WTC11 (cell line): ENCODE data around the gene WNT3A. TPM values are rescaled to one million over a fixed set of nuclear protein-coding genes. Genes with fewer than 3 reads are reported as not detected.

Experiments
- ATAC-seq: fragments of 200-7000 bp; cut with Tn5 transposase; 2 replicates; pipeline ENCODE4 v1.10.0; 2021; ENCODE audit warnings: mild to moderate bottlenecking, moderate library complexity
- Bru-seq: library from RNA; stranded (reverse); fragments of 400-500 nt; gene quantifications from one replicate; lab custom pipeline; 2021; lab: Mats Ljungman, UMichigan
- CTCF ChIA-PET: fragments of 300-600 bp; sonication (Branson Sonifier 250); formaldehyde crosslinking; loops from one replicate; lab custom pipeline; 2021; ENCODE audit warnings: antibody characterized with exemption; lab: Charles Lee
- POLR2A ChIA-PET: fragments of 350-600 bp; sonication (Branson Sonifier 250); formaldehyde crosslinking; loops from one replicate; lab custom pipeline; 2021; ENCODE audit warnings: antibody characterized with exemption; lab: Charles Lee
- DNase-seq: peaks from one replicate; pipeline ENCODE4 v3.0.0; 2021; ENCODE audit warnings: low spot score
- H3K27ac Mint-ChIP-seq: 2 replicates; pipeline ENCODE4 v1.8.0; 2021; ENCODE audit warnings: mixed read lengths
- H3K27me3 Mint-ChIP-seq: 2 replicates; pipeline ENCODE4 v1.8.0; 2021; ENCODE audit warnings: low read depth, mild to moderate bottlenecking, moderate library complexity, mixed read lengths
- H3K36me3 Mint-ChIP-seq: 2 replicates; pipeline ENCODE4 v1.8.0; 2021; ENCODE audit warnings: mixed read lengths
- H3K4me1 Mint-ChIP-seq: 2 replicates; pipeline ENCODE4 v1.8.0; 2022; ENCODE audit warnings: mixed read lengths
- H3K4me3 Mint-ChIP-seq: 2 replicates; pipeline ENCODE4 v1.8.0; 2021; ENCODE audit warnings: mild to moderate bottlenecking, moderate library complexity, mixed read lengths
- H3K9me3 Mint-ChIP-seq: 2 replicates; pipeline ENCODE4 v1.8.0; 2021; ENCODE audit warnings: mixed read lengths
- ARID4B ChIP-seq: sonication (generic); formaldehyde crosslinking; IDR thresholded peaks from 2 replicates; pipeline ENCODE4 v1.8.0; 2023; ENCODE audit warnings: missing genetic modification reagents, mild to moderate bottlenecking, borderline replicate concordance
- ATF1 ChIP-seq: sonication (generic); formaldehyde crosslinking; IDR thresholded peaks from 2 replicates; pipeline ENCODE4 v1.8.1; 2023; ENCODE audit warnings: mild to moderate bottlenecking, moderate library complexity, missing genetic modification reagents
- CBFB ChIP-seq: sonication (generic); formaldehyde crosslinking; IDR thresholded peaks from 2 replicates; pipeline ENCODE4 v1.8.1; 2022; ENCODE audit warnings: mild to moderate bottlenecking, low read depth, missing genetic modification reagents
- CDX4 ChIP-seq: fragments of 250-450 bp; sonication (Bioruptor Pico); IDR thresholded peaks from 2 replicates; pipeline ENCODE4 v1.9.0; 2021; ENCODE audit warnings: moderate library complexity, mild to moderate bottlenecking, inconsistent platforms, borderline replicate concordance
- E2F1 ChIP-seq: sonication (generic); formaldehyde crosslinking; IDR thresholded peaks from 2 replicates; pipeline ENCODE4 v1.8.0; 2022; ENCODE audit warnings: mild to moderate bottlenecking, missing genetic modification reagents
- HMGA2 ChIP-seq: fragments of 250-450 bp; sonication (Bioruptor Pico); IDR thresholded peaks from 2 replicates; pipeline ENCODE4 v1.4.0; 2021; ENCODE audit warnings: mild to moderate bottlenecking, moderate library complexity
- JAZF1 ChIP-seq: fragments of 250-450 bp; sonication (Bioruptor Pico); IDR thresholded peaks from 2 replicates; pipeline ENCODE4 v1.9.0; 2021; ENCODE audit warnings: moderate library complexity, mild to moderate bottlenecking, inconsistent platforms
- MAX ChIP-seq: sonication (generic); formaldehyde crosslinking; IDR thresholded peaks from 2 replicates; pipeline ENCODE4 v1.8.0; 2022; ENCODE audit warnings: mild to moderate bottlenecking, missing genetic modification reagents
- NFE2L1 ChIP-seq: sonication (generic); formaldehyde crosslinking; IDR thresholded peaks from 2 replicates; pipeline ENCODE4 v1.8.1; 2023; ENCODE audit warnings: missing genetic modification reagents
- NR1H2 ChIP-seq: sonication (generic); formaldehyde crosslinking; IDR thresholded peaks from 2 replicates; pipeline ENCODE4 v1.9.0; 2021; ENCODE audit warnings: mild to moderate bottlenecking, moderate library complexity, missing genetic modification reagents
- PREB ChIP-seq: sonication (generic); formaldehyde crosslinking; IDR thresholded peaks from 2 replicates; pipeline ENCODE4 v1.8.1; 2022; ENCODE audit warnings: mild to moderate bottlenecking, missing genetic modification reagents, moderate library complexity, borderline replicate concordance
- RORB ChIP-seq: fragments of 250-450 bp; sonication (Bioruptor Pico); IDR thresholded peaks from 2 replicates; pipeline ENCODE4 v1.9.0; 2021; ENCODE audit warnings: mild to moderate bottlenecking
- SOX15 ChIP-seq: fragments of 250-450 bp; sonication (Bioruptor Pico); IDR thresholded peaks from 2 replicates; pipeline ENCODE4 v1.9.0; 2021; ENCODE audit warnings: mild to moderate bottlenecking
- ZNF416 ChIP-seq: fragments of 250-450 bp; sonication (Bioruptor Pico); IDR thresholded peaks from 2 replicates; pipeline ENCODE4 v1.9.0; 2021; ENCODE audit warnings: mild to moderate bottlenecking, inconsistent platforms
- long read RNA-seq, 3 experiments: library from RNA in 1 of 3; library from capped mRNA in 1 of 3; library from polyadenylated mRNA in 1 of 3; unstranded in 2 of 3; stranded (forward) in 1 of 3; transcript quantifications; one replicate each; pipeline ENCODE4 v2.0.0, GENCODE V29; 2021
- total RNA-seq: library from RNA; stranded (reverse); gene quantifications from 3 replicates; pipeline ENCODE4 v1.2.3, GENCODE V29; 2021

The WNT3A gene
- 0.16 to 0.34 TPM (median 0.17 TPM) in 3 replicates for total RNA-seq
- Bru-seq, nascent RNA, result percentile 6 among the genes with signal in this experiment
- long read RNA-seq, experiment 1, result 0 reads
- long read RNA-seq, experiment 2, partial matches to known transcripts, result 0 of 1 reads
- long read RNA-seq, experiment 2, other reads (novel, unspliced or antisense), result 1 of 1 reads
- long read RNA-seq, experiment 3, result 0 reads

- Mint-ChIP-seq H3K27ac (no peak within 1 kb of the TSS), H3K4me3 (peak within 1 kb of the TSS; percentile 63)
- TF ChIP-seq NR1H2 (CRISPR knock-in tag) (no peak), MAX (CRISPR knock-in tag) (no peak), ATF1 (CRISPR knock-in tag) (no peak), CBFB (no peak), PREB (CRISPR knock-in tag) (no peak), ARID4B (CRISPR knock-in tag) (no peak), E2F1 (CRISPR knock-in tag) (no peak)
- TF ChIP-seq, all 79 proteins: peak for 0
- ATAC-seq, result no peak
- H3K36me3 Mint-ChIP-seq, result no peaks in the 10 kb centered on the region
- DNase-seq, result no peak
- ChIA-PET POLR2A (no interaction called here), CTCF (interaction anchor here (0.9 to 4.0 kb wide), 8 partner anchors 15 to 124 kb away, joined by 3 to 71 read pairs (median 6); no protein-coding TSS in a partner anchor)
- H3K9me3 Mint-ChIP-seq, result no peaks in the 10 kb centered on the region
- peaks cover 95% of the 10 kb centered on the region for H3K27me3 Mint-ChIP-seq
- H3K4me1 Mint-ChIP-seq, result peaks cover 35% of the 10 kb centered on the region
These were observed at the start of gene WNT3A for GRCh38 chr1:228006786-228007048. Gene WNT3A, plus strand, starts transcription at chr1:228006998. Its CDS starts 131 bp downstream, at chr1:228007129.

- peaks cover 9% of the 10 kb centered on the region for H3K9me3 Mint-ChIP-seq
- H3K27me3 Mint-ChIP-seq, result peaks cover 16% of the 10 kb centered on the region
- DNase-seq (no peak), ATAC-seq (no peak)
- H3K4me1 Mint-ChIP-seq, result no peaks in the 10 kb centered on the region
- ChIA-PET POLR2A (no interaction called here), CTCF (interaction anchor here (0.6 to 1.4 kb wide), 3 partner anchors 31 to 416 kb away, joined by 3 to 7 read pairs (median 3); no protein-coding TSS in a partner anchor)
- H3K27ac Mint-ChIP-seq, result no peak overlapping the region
- H3K36me3 Mint-ChIP-seq, result no peaks in the 10 kb centered on the region
- TF ChIP-seq RORB (no peak), JAZF1 (no peak), HMGA2 (peak; percentile 100), NR1H2 (CRISPR knock-in tag) (no peak), SOX15 (CRISPR knock-in tag) (no peak), NFE2L1 (no peak), CDX4 (CRISPR knock-in tag) (no peak), ZNF416 (CRISPR knock-in tag) (no peak)
- no peak overlapping the region for H3K4me3 Mint-ChIP-seq
These were observed 48.0 kb upstream of the WNT3A start for GRCh38 chr1:227958617-227959324.
